HG03159 (cell line): Measurements from ENCODE around the gene UBASH3A.
"Not testable (repeated sequence)": the region's sequence is repeated elsewhere in the genome, so short reads cannot be mapped to it uniquely, and the experiment has no call there.

ENCODE experiments used
- ATAC-seq: cut with Tn5 transposase; IDR thresholded peaks from one replicate; pipeline ENCODE4 v1.9.1; 2021; ENCODE audit warnings: mild to moderate bottlenecking, moderate library complexity; ENCODE audit not compliant: unreplicated experiment

The UBASH3A gene

GRCh38 chr21:42390193-42390592, 13.5 kb upstream of the UBASH3A start:
- no peak for ATAC-seq

GRCh38 chr21:42390696-42391095, 13.0 kb upstream of the UBASH3A start:
- no peak for ATAC-seq

- no peak for ATAC-seq
These were observed 12.4 kb upstream of the UBASH3A start for GRCh38 chr21:42391297-42391696.

GRCh38 chr21:42392731-42393442, 10.8 kb upstream of the UBASH3A start:
- no peak for ATAC-seq

- ATAC-seq = no peak
These were observed 10.2 kb upstream of the UBASH3A start for GRCh38 chr21:42393443-42393950.

- ATAC-seq = no peak
These were observed 8.4 kb upstream of the UBASH3A start for GRCh38 chr21:42395302-42395701.

- ATAC-seq = no peak
These were observed 7.6 kb upstream of the UBASH3A start, which contains the start of gene TMPRSS3 for GRCh38 chr21:42395905-42396651. Gene TMPRSS3, minus strand, starts transcription at chr21:42396052. Its CDS starts 635 bp downstream, at chr21:42395417.

GRCh38 chr21:42396799-42397745, 6.6 kb upstream of the UBASH3A start:
- no peak for ATAC-seq

- ATAC-seq = no peak
These were observed 5.8 kb upstream of the UBASH3A start for GRCh38 chr21:42397746-42398394.

- no peak for ATAC-seq
These were observed 5.2 kb upstream of the UBASH3A start for GRCh38 chr21:42398436-42399028.

- ATAC-seq = no peak
These were observed 3.2 kb upstream of the UBASH3A start for GRCh38 chr21:42400525-42400924.

- no peak for ATAC-seq
These were observed 2.5 kb upstream of the UBASH3A start for GRCh38 chr21:42401154-42401553.

GRCh38 chr21:42401820-42402251, 1.9 kb upstream of the UBASH3A start:
- no peak for ATAC-seq

GRCh38 chr21:42404539-42404938, 837 bp downstream of the UBASH3A start:
- ATAC-seq = no peak

GRCh38 chr21:42405064-42406013, 1.6 kb downstream of the UBASH3A start:
- ATAC-seq = no peak

GRCh38 chr21:42406201-42406621, 2.5 kb downstream of the UBASH3A start:
- no peak for ATAC-seq

- ATAC-seq = no peak
These were observed 3.2 kb downstream of the UBASH3A start for GRCh38 chr21:42406866-42407265.

GRCh38 chr21:42407476-42407875, 3.8 kb downstream of the UBASH3A start:
- ATAC-seq = no peak

- ATAC-seq = not testable (repeated sequence)
These were observed 5.0 kb downstream of the UBASH3A start for GRCh38 chr21:42408718-42409117.
